Muscle layer of duodenum (tissue), 2 donors: ENCODE data around the gene KAZN.

ENCODE experiments used
- H3K27ac ChIP-seq: one replicate; pipeline ENCODE4 v1.7.0; 2013; ENCODE audit warnings: mild to moderate bottlenecking, low read length
- H3K27me3 ChIP-seq: one replicate; pipeline ENCODE4 v1.7.0; 2013; ENCODE audit warnings: low read depth, mild to moderate bottlenecking, control low read depth, low read length
- H3K36me3 ChIP-seq, 2 donors: one replicate each; pipeline ENCODE4 v1.7.0; 2013; ENCODE audit warnings: low read length in 2 of 2, control low read depth in 1 of 2, mild to moderate bottlenecking in 1 of 2; ENCODE audit not compliant: insufficient read depth in 2 of 2, control insufficient read depth in 1 of 2
- H3K4me1 ChIP-seq, 2 donors: one replicate each; pipeline ENCODE4 v1.7.0; 2013; ENCODE audit warnings: low read length in 2 of 2, mild to moderate bottlenecking in 2 of 2, control low read depth in 1 of 2, moderate library complexity in 1 of 2; ENCODE audit not compliant: insufficient read depth in 2 of 2, control insufficient read depth in 1 of 2
- H3K4me3 ChIP-seq, 2 donors: one replicate each; pipeline ENCODE4 v1.7.0; 2013; ENCODE audit warnings: low read length in 2 of 2, low read depth in 1 of 2, mild to moderate bottlenecking in 1 of 2
- H3K9me3 ChIP-seq, 2 donors: one replicate each; pipeline ENCODE4 v1.7.0; 2013; ENCODE audit warnings: low read length in 2 of 2, control low read depth in 1 of 2, mild to moderate bottlenecking in 1 of 2; ENCODE audit not compliant: control insufficient read depth in 1 of 2
- donor health status: healthy.

The KAZN gene

GRCh38 chr1:14616632-14617396 is 18.3 kb downstream of the KAZN start:
- Histone ChIP-seq H3K4me3 (no peak overlapping the region), H3K36me3 (no peaks in the 10 kb centered on the region), H3K9me3 (no peaks in the 10 kb centered on the region), H3K27ac (no peak overlapping the region), H3K4me1 (no peaks in the 10 kb centered on the region), H3K27me3 (no peaks in the 10 kb centered on the region)

GRCh38 chr1:14617791-14618190 is 19.3 kb downstream of the KAZN start:
- H3K36me3 ChIP-seq = no peaks in the 10 kb centered on the region
- no peak overlapping the region for H3K27ac ChIP-seq
- no peaks in the 10 kb centered on the region for H3K9me3 ChIP-seq
- H3K4me1 ChIP-seq = no peaks in the 10 kb centered on the region
- no peaks in the 10 kb centered on the region for H3K27me3 ChIP-seq
- H3K4me3 ChIP-seq = no peak overlapping the region

- Histone ChIP-seq H3K36me3 (no peaks in the 10 kb centered on the region), H3K4me3 (no peak overlapping the region), H3K27ac (no peak overlapping the region), H3K4me1 (no peaks in the 10 kb centered on the region), H3K9me3 (peaks cover 0 to 4% of the 10 kb centered on the region in 2 donors), H3K27me3 (no peaks in the 10 kb centered on the region)
Measured at GRCh38 chr1:14620941-14621340, 22.5 kb downstream of the KAZN start.

GRCh38 chr1:14623090-14623489 is 24.6 kb downstream of the KAZN start:
- H3K4me1 ChIP-seq = peaks cover 3 to 14% of the 10 kb centered on the region in 2 donors
- no peaks in the 10 kb centered on the region for H3K27me3 ChIP-seq
- H3K4me3 ChIP-seq = no peak overlapping the region
- peaks cover 0 to 4% of the 10 kb centered on the region in 2 donors for H3K9me3 ChIP-seq
- no peak overlapping the region for H3K27ac ChIP-seq
- H3K36me3 ChIP-seq = no peaks in the 10 kb centered on the region

- Histone ChIP-seq H3K36me3 (no peaks in the 10 kb centered on the region), H3K9me3 (peaks cover 0 to 4% of the 10 kb centered on the region in 2 donors), H3K27ac (no peak overlapping the region), H3K27me3 (no peaks in the 10 kb centered on the region), H3K4me3 (no peak overlapping the region), H3K4me1 (peaks cover 5 to 19% of the 10 kb centered on the region in 2 donors)
Measured at GRCh38 chr1:14624941-14625340, 26.5 kb downstream of the KAZN start.

GRCh38 chr1:14625572-14625971 is 27.1 kb downstream of the KAZN start:
- H3K4me3 ChIP-seq = no peak overlapping the region
- peaks cover 0 to 4% of the 10 kb centered on the region in 2 donors for H3K9me3 ChIP-seq
- peaks cover 5 to 19% of the 10 kb centered on the region in 2 donors for H3K4me1 ChIP-seq
- H3K36me3 ChIP-seq = no peaks in the 10 kb centered on the region
- H3K27ac ChIP-seq = no peak overlapping the region
- H3K27me3 ChIP-seq = no peaks in the 10 kb centered on the region

GRCh38 chr1:14625996-14626395 is 27.5 kb downstream of the KAZN start:
- Histone ChIP-seq H3K4me3 (no peak overlapping the region), H3K36me3 (no peaks in the 10 kb centered on the region), H3K9me3 (peaks cover 0 to 4% of the 10 kb centered on the region in 2 donors), H3K27me3 (no peaks in the 10 kb centered on the region), H3K4me1 (peaks cover 5 to 19% of the 10 kb centered on the region in 2 donors), H3K27ac (no peak overlapping the region)

- peaks cover 5 to 19% of the 10 kb centered on the region in 2 donors for H3K4me1 ChIP-seq
- H3K27ac ChIP-seq = no peak overlapping the region
- no peak overlapping the region for H3K4me3 ChIP-seq
- H3K36me3 ChIP-seq = no peaks in the 10 kb centered on the region
- H3K27me3 ChIP-seq = no peaks in the 10 kb centered on the region
- H3K9me3 ChIP-seq = peaks cover 0 to 4% of the 10 kb centered on the region in 2 donors
Measured at GRCh38 chr1:14626869-14627607, 28.6 kb downstream of the KAZN start.

- Histone ChIP-seq H3K27me3 (no peaks in the 10 kb centered on the region), H3K36me3 (no peaks in the 10 kb centered on the region), H3K27ac (no peak overlapping the region), H3K4me3 (no peak overlapping the region), H3K4me1 (peaks cover 5 to 19% of the 10 kb centered on the region in 2 donors), H3K9me3 (peaks cover 0 to 4% of the 10 kb centered on the region in 2 donors)
Measured at GRCh38 chr1:14627608-14628489, 29.4 kb downstream of the KAZN start.

- Histone ChIP-seq H3K4me3 (no peak overlapping the region), H3K27ac (no peak overlapping the region), H3K27me3 (no peaks in the 10 kb centered on the region), H3K36me3 (no peaks in the 10 kb centered on the region), H3K9me3 (no peaks in the 10 kb centered on the region), H3K4me1 (peaks cover 5 to 19% of the 10 kb centered on the region in 2 donors)
Measured at GRCh38 chr1:14629363-14630014, 31.0 kb downstream of the KAZN start.
